ENCODE data around the gene TTC21A. TPM values are rescaled to one million over a fixed set of nuclear protein-coding genes. Genes with fewer than 3 reads are reported as not detected.

Gene TTC21A
- total and polyA plus RNA-seq, 2 experiments from 2014 or later = 1.8 to 2.0 TPM

DNA sequence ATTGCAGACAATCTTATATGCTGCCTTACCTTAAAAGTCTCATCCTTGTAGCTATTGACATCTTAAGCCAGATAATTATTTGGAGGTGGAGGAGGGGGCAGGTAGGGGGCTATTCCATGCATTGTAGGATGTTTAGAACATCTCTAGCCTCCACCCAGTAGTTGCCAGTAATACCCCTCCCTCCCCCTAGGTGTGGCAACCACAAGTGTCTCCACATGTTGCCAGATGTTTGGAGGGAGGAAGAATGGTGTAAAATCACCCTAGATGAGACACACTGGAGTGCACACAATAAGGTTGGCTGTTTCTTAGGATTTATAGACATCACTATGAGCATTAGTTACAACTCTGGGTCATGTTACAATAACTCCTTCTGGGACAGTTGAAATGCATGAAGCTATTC is 27.5 kb upstream of the TTC21A start:
- H3K27ac Mint-ChIP-seq = no peak overlapping the region
- no peaks in the 10 kb centered on the region for H3K79me2 ChIP-seq (replicated peaks; ENCODE audit: insufficient read depth)
- DNase-seq (ENCODE audit: low spot score) = no peak
- no peaks in the 10 kb centered on the region for H3K27me3 Mint-ChIP-seq (ENCODE audit: insufficient read depth, low read depth, poor library complexity)
- TF ChIP-seq, protein P1, sequence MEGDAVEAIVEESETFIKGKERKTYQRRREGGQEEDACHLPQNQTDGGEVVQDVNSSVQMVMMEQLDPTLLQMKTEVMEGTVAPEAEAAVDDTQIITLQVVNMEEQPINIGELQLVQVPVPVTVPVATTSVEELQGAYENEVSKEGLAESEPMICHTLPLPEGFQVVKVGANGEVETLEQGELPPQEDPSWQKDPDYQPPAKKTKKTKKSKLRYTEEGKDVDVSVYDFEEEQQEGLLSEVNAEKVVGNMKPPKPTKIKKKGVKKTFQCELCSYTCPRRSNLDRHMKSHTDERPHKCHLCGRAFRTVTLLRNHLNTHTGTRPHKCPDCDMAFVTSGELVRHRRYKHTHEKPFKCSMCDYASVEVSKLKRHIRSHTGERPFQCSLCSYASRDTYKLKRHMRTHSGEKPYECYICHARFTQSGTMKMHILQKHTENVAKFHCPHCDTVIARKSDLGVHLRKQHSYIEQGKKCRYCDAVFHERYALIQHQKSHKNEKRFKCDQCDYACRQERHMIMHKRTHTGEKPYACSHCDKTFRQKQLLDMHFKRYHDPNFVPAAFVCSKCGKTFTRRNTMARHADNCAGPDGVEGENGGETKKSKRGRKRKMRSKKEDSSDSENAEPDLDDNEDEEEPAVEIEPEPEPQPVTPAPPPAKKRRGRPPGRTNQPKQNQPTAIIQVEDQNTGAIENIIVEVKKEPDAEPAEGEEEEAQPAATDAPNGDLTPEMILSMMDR (conservative IDR thresholded peaks at IDR 0.05; ENCODE audit: low read depth in 2 of 2) = no peak
- TF ChIP-seq, protein P2, sequence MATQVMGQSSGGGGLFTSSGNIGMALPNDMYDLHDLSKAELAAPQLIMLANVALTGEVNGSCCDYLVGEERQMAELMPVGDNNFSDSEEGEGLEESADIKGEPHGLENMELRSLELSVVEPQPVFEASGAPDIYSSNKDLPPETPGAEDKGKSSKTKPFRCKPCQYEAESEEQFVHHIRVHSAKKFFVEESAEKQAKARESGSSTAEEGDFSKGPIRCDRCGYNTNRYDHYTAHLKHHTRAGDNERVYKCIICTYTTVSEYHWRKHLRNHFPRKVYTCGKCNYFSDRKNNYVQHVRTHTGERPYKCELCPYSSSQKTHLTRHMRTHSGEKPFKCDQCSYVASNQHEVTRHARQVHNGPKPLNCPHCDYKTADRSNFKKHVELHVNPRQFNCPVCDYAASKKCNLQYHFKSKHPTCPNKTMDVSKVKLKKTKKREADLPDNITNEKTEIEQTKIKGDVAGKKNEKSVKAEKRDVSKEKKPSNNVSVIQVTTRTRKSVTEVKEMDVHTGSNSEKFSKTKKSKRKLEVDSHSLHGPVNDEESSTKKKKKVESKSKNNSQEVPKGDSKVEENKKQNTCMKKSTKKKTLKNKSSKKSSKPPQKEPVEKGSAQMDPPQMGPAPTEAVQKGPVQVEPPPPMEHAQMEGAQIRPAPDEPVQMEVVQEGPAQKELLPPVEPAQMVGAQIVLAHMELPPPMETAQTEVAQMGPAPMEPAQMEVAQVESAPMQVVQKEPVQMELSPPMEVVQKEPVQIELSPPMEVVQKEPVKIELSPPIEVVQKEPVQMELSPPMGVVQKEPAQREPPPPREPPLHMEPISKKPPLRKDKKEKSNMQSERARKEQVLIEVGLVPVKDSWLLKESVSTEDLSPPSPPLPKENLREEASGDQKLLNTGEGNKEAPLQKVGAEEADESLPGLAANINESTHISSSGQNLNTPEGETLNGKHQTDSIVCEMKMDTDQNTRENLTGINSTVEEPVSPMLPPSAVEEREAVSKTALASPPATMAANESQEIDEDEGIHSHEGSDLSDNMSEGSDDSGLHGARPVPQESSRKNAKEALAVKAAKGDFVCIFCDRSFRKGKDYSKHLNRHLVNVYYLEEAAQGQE (IDR thresholded peaks at IDR 0.05; ENCODE audit: unreplicated experiment) = no peak
- TF ChIP-seq NANOG (IDR thresholded peaks at IDR 0.05; ENCODE audit: borderline replicate concordance) (no peak), POLR2AphosphoS5 (IDR thresholded peaks at IDR 0.05; ENCODE audit: low read depth) (no peak), ZNF331 (CRISPR knock-in tag; IDR thresholded peaks at IDR 0.05; ENCODE audit: low read depth) (no peak), EZH2phosphoT487 (IDR thresholded peaks at IDR 0.05; ENCODE audit: unreplicated experiment) (no peak), EZH2 (IDR thresholded peaks at IDR 0.05; ENCODE audit: low read depth, unreplicated experiment) (no peak), ZNF114 (CRISPR knock-in tag; IDR thresholded peaks at IDR 0.05) (no peak)
- H3K4me3 ChIP-seq = no peak overlapping the region
- ATAC-seq = no peak
- H3F3A ChIP-seq (replicated peaks; ENCODE audit: low read depth) = no peaks in the 10 kb centered on the region
- H2AFZ ChIP-seq = no peak overlapping the region
- peaks cover 32% of the 10 kb centered on the region for H3K36me3 Mint-ChIP-seq (ENCODE audit: low read depth)
- no peak overlapping the region for H3K27ac ChIP-seq (ENCODE audit: low read depth)
- no peaks in the 10 kb centered on the region for H3K4me1 Mint-ChIP-seq
- H3K9me2 ChIP-seq (ENCODE audit: insufficient read depth) = no peaks in the 10 kb centered on the region
- no peak overlapping the region for H3K4me2 ChIP-seq
- no peaks in the 10 kb centered on the region for H3K9me3 Mint-ChIP-seq
- H3K36me3 ChIP-seq (ENCODE audit: insufficient read depth) = peaks cover 34% of the 10 kb centered on the region
- no peaks in the 10 kb centered on the region for H3K4me1 ChIP-seq (ENCODE audit: insufficient read depth)
- H3K4me3 Mint-ChIP-seq = no peak overlapping the region
- 0 out of 2 replicates have a peak, but pooled peaks cover 8% of the 10 kb centered on the region for H4K20me1 ChIP-seq (replicated peaks; ENCODE audit: insufficient read depth)
- H3K27me3 ChIP-seq (ENCODE audit: insufficient read depth) = no peaks in the 10 kb centered on the region

DNA sequence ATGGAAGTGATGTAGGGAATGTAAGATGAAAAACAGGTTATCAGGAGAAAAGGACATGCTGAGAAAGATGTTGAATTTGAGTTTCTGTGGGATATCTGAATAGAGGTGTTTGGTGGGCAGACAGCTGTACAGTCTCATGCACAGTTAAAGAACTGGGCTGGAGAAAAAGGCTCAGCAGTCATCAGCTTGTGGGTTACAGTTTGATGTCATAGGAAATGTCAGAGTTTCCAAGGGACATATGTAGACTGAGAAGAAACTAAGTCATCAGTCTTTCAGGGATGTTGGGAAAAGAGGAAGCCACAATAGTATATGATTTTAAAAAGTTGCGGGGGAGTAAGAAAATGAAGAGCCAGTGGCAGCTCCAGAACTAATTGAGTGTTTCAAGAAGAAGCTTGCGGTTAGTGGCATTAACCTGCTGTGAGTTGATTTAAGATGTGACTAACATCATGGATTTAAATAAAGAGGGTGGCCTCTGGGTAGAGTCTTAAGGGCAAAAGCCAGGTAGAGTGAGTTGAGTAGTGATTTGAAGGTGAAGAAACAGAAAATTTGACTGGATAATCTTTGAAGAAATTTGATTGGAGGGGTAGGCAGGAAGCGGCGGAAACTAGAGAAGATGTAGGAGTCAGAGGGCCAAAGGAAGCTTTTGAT is 24.7 kb upstream of the TTC21A start:
- Histone ChIP-seq H3K27me3 (ENCODE audit: insufficient read depth) (no peaks in the 10 kb centered on the region), H3K4me3 (no peak overlapping the region), H2AFZ (no peak overlapping the region), H3F3A (replicated peaks; ENCODE audit: low read depth) (no peaks in the 10 kb centered on the region), H3K4me1 (ENCODE audit: insufficient read depth) (no peaks in the 10 kb centered on the region), H3K9me2 (ENCODE audit: insufficient read depth) (no peaks in the 10 kb centered on the region), H3K27ac (ENCODE audit: low read depth) (no peak overlapping the region), H4K20me1 (replicated peaks; ENCODE audit: insufficient read depth) (peaks cover 5% of the 10 kb centered on the region; the same call in 1 of the 2 replicates), H3K79me2 (replicated peaks; ENCODE audit: insufficient read depth) (no peaks in the 10 kb centered on the region), H3K36me3 (ENCODE audit: insufficient read depth) (peaks cover 22% of the 10 kb centered on the region), H3K4me2 (no peak overlapping the region)
- no peak overlapping the region for H3K4me3 Mint-ChIP-seq
- H3K27me3 Mint-ChIP-seq (ENCODE audit: insufficient read depth, low read depth, poor library complexity) = peaks cover 2% of the 10 kb centered on the region
- no peak for ATAC-seq
- no peaks in the 10 kb centered on the region for H3K9me3 Mint-ChIP-seq
- peaks cover 26% of the 10 kb centered on the region; the same call in 2 of the 3 replicates for H3K36me3 Mint-ChIP-seq (ENCODE audit: low read depth)
- no peak for DNase-seq (ENCODE audit: low spot score)
- no peak overlapping the region for H3K27ac Mint-ChIP-seq
- no peaks in the 10 kb centered on the region for H3K4me1 Mint-ChIP-seq
- TF ChIP-seq STAT1 (IDR thresholded peaks at IDR 0.05; ENCODE audit: unreplicated experiment) (no peak), ZNF114 (CRISPR knock-in tag; IDR thresholded peaks at IDR 0.05) (no peak), CREB1 (CRISPR knock-in tag; IDR thresholded peaks at IDR 0.05; ENCODE audit: low read depth) (no peak), NANOG (IDR thresholded peaks at IDR 0.05; ENCODE audit: borderline replicate concordance) (no peak), EZH2 (IDR thresholded peaks at IDR 0.05; ENCODE audit: low read depth, unreplicated experiment) (no peak), EZH2phosphoT487 (IDR thresholded peaks at IDR 0.05; ENCODE audit: unreplicated experiment) (no peak)
- TF ChIP-seq, protein P3, sequence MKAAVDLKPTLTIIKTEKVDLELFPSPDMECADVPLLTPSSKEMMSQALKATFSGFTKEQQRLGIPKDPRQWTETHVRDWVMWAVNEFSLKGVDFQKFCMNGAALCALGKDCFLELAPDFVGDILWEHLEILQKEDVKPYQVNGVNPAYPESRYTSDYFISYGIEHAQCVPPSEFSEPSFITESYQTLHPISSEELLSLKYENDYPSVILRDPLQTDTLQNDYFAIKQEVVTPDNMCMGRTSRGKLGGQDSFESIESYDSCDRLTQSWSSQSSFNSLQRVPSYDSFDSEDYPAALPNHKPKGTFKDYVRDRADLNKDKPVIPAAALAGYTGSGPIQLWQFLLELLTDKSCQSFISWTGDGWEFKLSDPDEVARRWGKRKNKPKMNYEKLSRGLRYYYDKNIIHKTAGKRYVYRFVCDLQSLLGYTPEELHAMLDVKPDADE (IDR thresholded peaks at IDR 0.05) = no peak
- TF ChIP-seq, protein P2 (IDR thresholded peaks at IDR 0.05; ENCODE audit: unreplicated experiment) = no peak

Data from GM23338 (cell line).